ENCODE data around the gene F7. TPM values are rescaled to one million over a fixed set of nuclear protein-coding genes. Genes with fewer than 3 reads are reported as not detected.

F7 gene
- total RNA-seq, 1 donor from 2014 or later: not detected

- ChIA-PET POLR2A (no interaction called here), CTCF (no interaction called here)
- Mint-ChIP-seq H3K4me3 (no peak overlapping the region), H3K27ac (no peak overlapping the region), H3K9me3 (peaks cover 4% of the 10 kb centered on the region), H3K36me3 (ENCODE audit: low read depth) (peaks cover 21% of the 10 kb centered on the region), H3K27me3 (no peaks in the 10 kb centered on the region), H3K4me1 (no peaks in the 10 kb centered on the region)
- TF ChIP-seq, protein P1, sequence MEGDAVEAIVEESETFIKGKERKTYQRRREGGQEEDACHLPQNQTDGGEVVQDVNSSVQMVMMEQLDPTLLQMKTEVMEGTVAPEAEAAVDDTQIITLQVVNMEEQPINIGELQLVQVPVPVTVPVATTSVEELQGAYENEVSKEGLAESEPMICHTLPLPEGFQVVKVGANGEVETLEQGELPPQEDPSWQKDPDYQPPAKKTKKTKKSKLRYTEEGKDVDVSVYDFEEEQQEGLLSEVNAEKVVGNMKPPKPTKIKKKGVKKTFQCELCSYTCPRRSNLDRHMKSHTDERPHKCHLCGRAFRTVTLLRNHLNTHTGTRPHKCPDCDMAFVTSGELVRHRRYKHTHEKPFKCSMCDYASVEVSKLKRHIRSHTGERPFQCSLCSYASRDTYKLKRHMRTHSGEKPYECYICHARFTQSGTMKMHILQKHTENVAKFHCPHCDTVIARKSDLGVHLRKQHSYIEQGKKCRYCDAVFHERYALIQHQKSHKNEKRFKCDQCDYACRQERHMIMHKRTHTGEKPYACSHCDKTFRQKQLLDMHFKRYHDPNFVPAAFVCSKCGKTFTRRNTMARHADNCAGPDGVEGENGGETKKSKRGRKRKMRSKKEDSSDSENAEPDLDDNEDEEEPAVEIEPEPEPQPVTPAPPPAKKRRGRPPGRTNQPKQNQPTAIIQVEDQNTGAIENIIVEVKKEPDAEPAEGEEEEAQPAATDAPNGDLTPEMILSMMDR (IDR thresholded peaks at IDR 0.05): no peak
- DNase-seq: no peak
- intact Hi-C loops (cut with micrococcal nuclease): no loop called here
- no peak for ATAC-seq (ENCODE audit: low read depth)
Measured at GRCh38 chr13:113066746-113067145, 38.8 kb upstream of the F7 start.

DNA sequence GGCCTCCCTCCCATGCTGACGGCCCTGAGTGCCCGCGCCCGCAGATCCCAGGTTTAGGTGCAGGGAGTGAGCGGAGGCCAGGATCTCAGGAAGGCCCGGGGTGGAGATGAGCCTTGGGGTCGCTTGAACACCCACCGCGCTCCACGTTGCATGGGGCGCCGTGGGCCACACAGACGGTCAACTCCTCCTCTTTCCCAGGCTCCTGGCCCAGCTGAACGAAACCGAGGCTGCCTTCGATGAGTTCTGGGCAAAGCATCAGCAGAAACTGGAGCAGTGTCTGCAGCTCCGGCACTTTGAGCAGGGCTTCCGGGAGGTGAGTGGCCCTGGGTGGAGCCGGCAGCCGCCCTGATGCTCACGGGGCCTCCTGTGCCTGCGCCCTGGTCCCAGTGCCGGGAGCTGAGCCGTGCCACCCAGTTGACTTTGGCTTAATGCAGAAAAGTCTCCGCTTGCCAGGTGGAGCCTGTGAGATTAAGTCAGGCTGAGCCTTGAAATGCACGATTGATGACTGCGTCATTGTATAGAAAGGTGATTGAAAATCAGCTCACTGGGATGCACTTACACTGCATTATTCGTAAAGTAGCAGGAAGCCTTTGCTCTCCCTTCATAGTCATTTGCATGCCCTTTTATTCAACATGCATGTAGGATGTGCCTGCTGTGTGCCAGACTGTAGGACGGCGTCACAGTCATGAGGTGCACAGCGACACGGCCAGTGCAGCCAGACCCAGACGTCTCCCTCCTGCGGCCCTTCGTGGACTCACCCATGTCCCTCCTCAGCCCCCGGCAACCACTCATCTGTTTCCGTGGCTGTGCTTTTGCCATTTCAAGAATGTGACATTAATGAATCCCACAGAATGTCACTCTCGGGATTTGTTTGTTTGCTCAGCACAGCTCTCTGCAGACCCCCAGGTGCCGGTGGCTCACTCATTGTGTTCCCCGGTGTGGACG lies 35.5 kb upstream of the F7 start:
- TF ChIP-seq, protein P1 (IDR thresholded peaks at IDR 0.05): no peak
- ATAC-seq (ENCODE audit: low read depth) (no peak), DNase-seq (no peak)
- H3K9me3 Mint-ChIP-seq: peaks cover 6% of the 10 kb centered on the region
- H3K4me3 Mint-ChIP-seq: no peak overlapping the region
- no peaks in the 10 kb centered on the region for H3K27me3 Mint-ChIP-seq
- intact Hi-C loops (cut with micrococcal nuclease): no loop called here
- no peaks in the 10 kb centered on the region for H3K4me1 Mint-ChIP-seq
- no peak overlapping the region for H3K27ac Mint-ChIP-seq
- H3K36me3 Mint-ChIP-seq (ENCODE audit: low read depth): peaks cover 23% of the 10 kb centered on the region
- CTCF ChIA-PET: no interaction called here
- POLR2A ChIA-PET: no interaction called here

DNA sequence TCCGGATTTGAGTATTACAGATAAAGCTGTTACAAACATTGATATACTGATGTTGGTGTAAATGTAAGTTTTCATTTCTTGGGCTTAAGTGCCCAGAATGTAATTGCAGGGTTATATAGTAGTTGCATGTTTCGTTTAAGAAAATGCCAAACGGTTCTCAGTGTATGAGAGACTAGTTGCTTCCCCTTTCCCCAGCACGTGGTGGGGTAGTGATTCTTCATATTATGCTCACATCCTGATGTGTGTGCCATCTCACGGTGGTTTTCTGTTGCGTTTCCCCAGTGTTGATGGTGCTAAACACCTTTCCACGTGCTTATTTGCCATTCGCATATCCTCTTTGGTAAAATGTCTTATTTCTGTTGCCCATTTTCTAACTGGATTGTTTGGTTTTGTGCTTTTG lies 34.7 kb upstream of the F7 start:
- peaks cover 24% of the 10 kb centered on the region for H3K36me3 Mint-ChIP-seq (ENCODE audit: low read depth)
- intact Hi-C loops (cut with micrococcal nuclease): no loop called here
- POLR2A ChIA-PET: no interaction called here
- H3K4me3 Mint-ChIP-seq: no peak overlapping the region
- no peaks in the 10 kb centered on the region for H3K27me3 Mint-ChIP-seq
- peaks cover 6% of the 10 kb centered on the region for H3K9me3 Mint-ChIP-seq
- no peaks in the 10 kb centered on the region for H3K4me1 Mint-ChIP-seq
- H3K27ac Mint-ChIP-seq: no peak overlapping the region
- CTCF ChIA-PET: no interaction called here
- TF ChIP-seq, protein P1 (IDR thresholded peaks at IDR 0.05): no peak
- no peak for ATAC-seq (ENCODE audit: low read depth)
- DNase-seq: no peak

GRCh38 chr13:113072376-113072775 lies 33.2 kb upstream of the F7 start:
- no peak overlapping the region for H3K27ac Mint-ChIP-seq
- no peak overlapping the region for H3K4me3 Mint-ChIP-seq
- no peaks in the 10 kb centered on the region for H3K27me3 Mint-ChIP-seq
- H3K36me3 Mint-ChIP-seq (ENCODE audit: low read depth): peaks cover 26% of the 10 kb centered on the region
- ATAC-seq (ENCODE audit: low read depth): no peak
- intact Hi-C loops (cut with micrococcal nuclease): no loop called here
- DNase-seq: no peak
- POLR2A ChIA-PET: no interaction called here
- H3K9me3 Mint-ChIP-seq: peaks cover 6% of the 10 kb centered on the region
- H3K4me1 Mint-ChIP-seq: no peaks in the 10 kb centered on the region
- CTCF ChIA-PET: no interaction called here
- TF ChIP-seq, protein P1 (IDR thresholded peaks at IDR 0.05): no peak

DNA sequence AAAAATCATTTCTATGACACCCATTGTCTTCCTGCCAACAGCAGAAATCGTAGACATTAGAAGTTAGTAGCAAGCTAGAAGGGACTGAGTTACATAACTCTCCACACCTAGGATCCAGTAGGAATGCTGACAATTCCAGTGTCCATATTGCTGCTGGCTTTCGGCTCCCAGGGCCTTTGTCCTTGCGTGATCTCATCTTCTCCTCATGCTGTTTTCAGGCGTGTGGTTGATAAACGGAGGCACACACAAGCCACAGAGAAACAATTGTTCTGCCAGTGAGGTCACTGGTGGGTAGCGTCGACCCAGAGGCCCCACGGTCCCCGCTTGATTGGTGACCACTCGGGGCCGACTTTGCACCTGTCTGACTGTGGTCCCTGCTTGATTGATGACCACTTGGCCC lies 31.6 kb upstream of the F7 start:
- DNase-seq (no peak), ATAC-seq (ENCODE audit: low read depth) (no peak)
- Mint-ChIP-seq H3K27ac (no peak overlapping the region), H3K4me3 (no peak overlapping the region), H3K9me3 (peaks cover 6% of the 10 kb centered on the region), H3K4me1 (no peaks in the 10 kb centered on the region), H3K27me3 (no peaks in the 10 kb centered on the region), H3K36me3 (ENCODE audit: low read depth) (peaks cover 33% of the 10 kb centered on the region)
- POLR2A ChIA-PET: no interaction called here
- CTCF ChIA-PET: no interaction called here
- TF ChIP-seq, protein P1 (IDR thresholded peaks at IDR 0.05): no peak
- intact Hi-C loops (cut with micrococcal nuclease): no loop called here

Data from activated B cell treated with CpG ODN at 0.5 μM for 24 hours (primary cell).